Activated CD8-positive, alpha-beta T cell treated with anti-CD3 and anti-CD28 coated beads for 36 hours (primary cell): ENCODE measurements around the gene MBL2. TPM values are rescaled to one million over a fixed set of nuclear protein-coding genes. Genes with fewer than 3 reads are reported as not detected.
A peak's percentile ranks its signal among the peaks of the same experiment; 100 is the strongest.

ENCODE experiments used
- ATAC-seq: fragments of 200-7000 bp; cut with Tn5 transposase; one replicate; pipeline ENCODE4 v1.10.0; 2021; ENCODE audit warnings: mild to moderate bottlenecking, moderate library complexity
- CTCF ChIA-PET: fragments of 350-600 bp; sonication (Branson Sonifier 250); formaldehyde crosslinking; loops from one replicate; lab custom pipeline; 2021; ENCODE audit warnings: antibody characterized with exemption; lab: Charles Lee
- POLR2A ChIA-PET: fragments of 350-600 bp; sonication (Branson Sonifier 250); formaldehyde crosslinking; loops from one replicate; lab custom pipeline; 2021; ENCODE audit warnings: antibody characterized with exemption; lab: Charles Lee
- DNase-seq: peaks from one replicate; pipeline ENCODE4 v3.0.0-alpha.2; 2020
- H3K27ac Mint-ChIP-seq: one replicate; pipeline ENCODE4 v1.8.0; 2021; ENCODE audit warnings: mild to moderate bottlenecking, mixed read lengths
- H3K27me3 Mint-ChIP-seq: one replicate; pipeline ENCODE4 v1.8.0; 2021; ENCODE audit warnings: mixed read lengths
- H3K36me3 Mint-ChIP-seq: one replicate; pipeline ENCODE4 v1.8.0; 2021; ENCODE audit warnings: low read depth, mixed read lengths
- H3K4me1 Mint-ChIP-seq: one replicate; pipeline ENCODE4 v1.8.0; 2021; ENCODE audit warnings: low read depth, mixed read lengths
- H3K4me3 Mint-ChIP-seq: one replicate; pipeline ENCODE4 v1.8.0; 2021; ENCODE audit warnings: mild to moderate bottlenecking, moderate library complexity, mixed read lengths
- H3K9me3 Mint-ChIP-seq: one replicate; pipeline ENCODE4 v1.8.0; 2021; ENCODE audit warnings: mixed read lengths
- CTCF ChIP-seq: fragments of 200-600 bp; IDR thresholded peaks from one replicate; pipeline ENCODE4 v1.8.0; 2022; ENCODE audit warnings: antibody characterized with exemption, mild to moderate bottlenecking
- intact Hi-C: fragments of 100-400 bp; cut with micrococcal nuclease; formaldehyde crosslinking; loops from one replicate; pipeline ENCODE4 v1.10.0; 2022
- total RNA-seq, 2 experiments: library from RNA; stranded (reverse); gene quantifications; one replicate each; pipeline ENCODE4 v1.2.3, GENCODE V29; 2021

The MBL2 gene
- total RNA-seq, 2 experiments from 2014 or later, result not detected

- ATAC-seq (peak; percentile 76), DNase-seq (peak; percentile 65)
- intact Hi-C loops, result loop anchor here (5.0 kb wide), 2 partner anchors 37 to 137 kb away; no protein-coding TSS in a partner anchor
- Mint-ChIP-seq H3K4me3 (no peak overlapping the region), H3K27ac (no peak overlapping the region), H3K27me3 (no peaks in the 10 kb centered on the region), H3K9me3 (no peaks in the 10 kb centered on the region), H3K4me1 (no peaks in the 10 kb centered on the region), H3K36me3 (no peaks in the 10 kb centered on the region)
- POLR2A ChIA-PET, result no interaction called here
- CTCF ChIA-PET, result interaction anchor here (0.9 to 3.9 kb wide), 10 partner anchors 8 to 135 kb away, joined by 3 to 27 read pairs (median 6); no protein-coding TSS in a partner anchor
- TF ChIP-seq CTCF, result peak; percentile 65
Measured at GRCh38 chr10:52779541-52780390, 7.2 kb upstream of the MBL2 start.

GRCh38 chr10:52778511-52779392 is 6.2 kb upstream of the MBL2 start:
- Mint-ChIP-seq H3K4me1 (no peaks in the 10 kb centered on the region), H3K4me3 (no peak overlapping the region), H3K27me3 (no peaks in the 10 kb centered on the region), H3K27ac (no peak overlapping the region), H3K9me3 (no peaks in the 10 kb centered on the region), H3K36me3 (no peaks in the 10 kb centered on the region)
- DNase-seq (no peak), ATAC-seq (no peak)
- ChIA-PET POLR2A (no interaction called here), CTCF (interaction anchor here (0.8 to 3.9 kb wide), 8 partner anchors 9 to 134 kb away, joined by 3 to 27 read pairs (median 6); no protein-coding TSS in a partner anchor)
- intact Hi-C loops, result no loop called here
- peak; percentile 21 for TF ChIP-seq CTCF

GRCh38 chr10:52777414-52777813 is 4.8 kb upstream of the MBL2 start:
- DNase-seq (no peak), ATAC-seq (no peak)
- H3K9me3 Mint-ChIP-seq, result no peaks in the 10 kb centered on the region
- H3K4me3 Mint-ChIP-seq, result no peak overlapping the region
- intact Hi-C loops, result no loop called here
- TF ChIP-seq CTCF, result no peak
- no peaks in the 10 kb centered on the region for H3K36me3 Mint-ChIP-seq
- POLR2A ChIA-PET, result no interaction called here
- H3K27me3 Mint-ChIP-seq, result no peaks in the 10 kb centered on the region
- H3K4me1 Mint-ChIP-seq, result no peaks in the 10 kb centered on the region
- CTCF ChIA-PET, result no interaction called here
- no peak overlapping the region for H3K27ac Mint-ChIP-seq

GRCh38 chr10:52776471-52776903 is 3.9 kb upstream of the MBL2 start:
- no peak overlapping the region for H3K4me3 Mint-ChIP-seq
- no peaks in the 10 kb centered on the region for H3K4me1 Mint-ChIP-seq
- CTCF ChIA-PET, result no interaction called here
- POLR2A ChIA-PET, result no interaction called here
- intact Hi-C loops, result no loop called here
- TF ChIP-seq CTCF, result no peak
- H3K27me3 Mint-ChIP-seq, result no peaks in the 10 kb centered on the region
- no peak for DNase-seq
- no peaks in the 10 kb centered on the region for H3K9me3 Mint-ChIP-seq
- H3K27ac Mint-ChIP-seq, result no peak overlapping the region
- no peaks in the 10 kb centered on the region for H3K36me3 Mint-ChIP-seq
- ATAC-seq, result no peak
